ENCODE data around the gene MAN1A1. TPM values are rescaled to one million over a fixed set of nuclear protein-coding genes. Genes with fewer than 3 reads are reported as not detected.
"Not testable (repeated sequence)": the region's sequence is repeated elsewhere in the genome, so short reads cannot be mapped to it uniquely, and the experiment has no call there.

MAN1A1 gene
- total RNA-seq (2014; rRNA removed; shearing (Covaris generic)) = 11.7 and 14.1 TPM in 2 replicates

GRCh38 chr6:119349361-119350201 lies at the start of gene MAN1A1:
Gene MAN1A1 (minus strand): TSS chr6:119349761. CDS start chr6:119349065, 696 bp downstream.
- DNase-seq (ENCODE audit: low spot score) = peak; percentile 58

- no peak for DNase-seq (ENCODE audit: low spot score)
These were observed 45.6 kb upstream of the MAN1A1 start for GRCh38 chr6:119395192-119395591.

- DNase-seq (ENCODE audit: low spot score) = no peak
These were observed 40.8 kb upstream of the MAN1A1 start for GRCh38 chr6:119390247-119390793.

GRCh38 chr6:119385994-119386393 lies 36.4 kb upstream of the MAN1A1 start:
- no peak for DNase-seq (ENCODE audit: low spot score)

- no peak for DNase-seq (ENCODE audit: low spot score)
These were observed 34.9 kb upstream of the MAN1A1 start for GRCh38 chr6:119384444-119384843.

- no peak for DNase-seq (ENCODE audit: low spot score)
These were observed 30.2 kb upstream of the MAN1A1 start for GRCh38 chr6:119379809-119380208.

GRCh38 chr6:119377043-119377442 lies 27.5 kb upstream of the MAN1A1 start:
- DNase-seq (ENCODE audit: low spot score) = not testable (repeated sequence)

- DNase-seq (ENCODE audit: low spot score) = no peak
These were observed 20.5 kb upstream of the MAN1A1 start for GRCh38 chr6:119370080-119370479.

GRCh38 chr6:119368921-119369320 lies 19.4 kb upstream of the MAN1A1 start:
- no peak for DNase-seq (ENCODE audit: low spot score)

- DNase-seq (ENCODE audit: low spot score) = no peak
These were observed 11.6 kb upstream of the MAN1A1 start for GRCh38 chr6:119361209-119361608.

GRCh38 chr6:119360262-119360915 lies 10.8 kb upstream of the MAN1A1 start:
- DNase-seq (ENCODE audit: low spot score) = no peak

- no peak for DNase-seq (ENCODE audit: low spot score)
These were observed 6.3 kb upstream of the MAN1A1 start for GRCh38 chr6:119355890-119356289.

- no peak for DNase-seq (ENCODE audit: low spot score)
These were observed 5.6 kb upstream of the MAN1A1 start for GRCh38 chr6:119355157-119355556.

- DNase-seq (ENCODE audit: low spot score) = no peak
These were observed 4.1 kb upstream of the MAN1A1 start for GRCh38 chr6:119353696-119354095.

- no peak for DNase-seq (ENCODE audit: low spot score)
These were observed 2.4 kb upstream of the MAN1A1 start for GRCh38 chr6:119352001-119352400.

GRCh38 chr6:119350952-119351372 lies 1.4 kb upstream of the MAN1A1 start:
- DNase-seq (ENCODE audit: low spot score) = peak; percentile 17

- peak; percentile 7 for DNase-seq (ENCODE audit: low spot score)
These were observed 816 bp upstream of the MAN1A1 start for GRCh38 chr6:119350202-119350951.

- no peak for DNase-seq (ENCODE audit: low spot score)
These were observed 707 bp downstream of the MAN1A1 start for GRCh38 chr6:119348748-119349360.

- DNase-seq (ENCODE audit: low spot score) = no peak
These were observed 1.3 kb downstream of the MAN1A1 start for GRCh38 chr6:119348096-119348747.

GRCh38 chr6:119347466-119348095 lies 2.0 kb downstream of the MAN1A1 start:
- no peak for DNase-seq (ENCODE audit: low spot score)

- DNase-seq (ENCODE audit: low spot score) = no peak
These were observed 2.6 kb downstream of the MAN1A1 start for GRCh38 chr6:119346936-119347335.

Measured in H4 (cell line).